HG03103 (cell line): ENCODE data around the gene CDHR3.

Experiments used
- ATAC-seq: cut with Tn5 transposase; IDR thresholded peaks from one replicate; pipeline ENCODE4 v1.9.1; 2021; ENCODE audit warnings: low read depth; ENCODE audit not compliant: unreplicated experiment

CDHR3 gene

DNA sequence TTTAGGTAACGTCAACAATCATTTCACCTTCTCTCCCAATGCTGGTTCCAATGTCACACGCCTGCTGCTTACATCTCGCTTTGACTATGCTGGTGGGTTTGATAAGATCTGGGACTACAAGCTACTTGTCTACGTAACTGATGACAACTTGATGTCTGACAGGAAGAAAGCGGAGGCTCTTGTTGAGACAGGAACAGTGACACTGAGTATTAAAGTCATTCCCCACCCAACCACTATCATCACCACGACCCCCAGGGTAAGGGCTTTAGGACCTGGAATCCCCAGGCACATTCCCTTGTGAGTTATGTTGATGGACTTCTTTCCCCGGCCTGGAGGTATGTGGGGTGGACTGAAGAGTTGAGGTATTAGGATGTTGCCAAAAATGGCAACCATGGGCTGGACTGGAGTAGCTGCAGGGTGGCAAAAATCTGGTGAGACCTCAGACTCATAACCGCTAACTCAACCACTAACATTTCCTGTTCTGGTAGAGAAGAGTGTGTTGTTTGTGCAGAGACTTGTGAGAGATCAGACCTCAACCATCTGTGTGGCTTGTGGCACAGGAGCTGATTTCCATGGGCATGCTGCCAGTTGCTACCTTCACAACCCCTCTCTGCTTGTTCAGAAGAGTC, 59.2 kb downstream of the CDHR3 start:
- peak; percentile 58 for ATAC-seq

DNA sequence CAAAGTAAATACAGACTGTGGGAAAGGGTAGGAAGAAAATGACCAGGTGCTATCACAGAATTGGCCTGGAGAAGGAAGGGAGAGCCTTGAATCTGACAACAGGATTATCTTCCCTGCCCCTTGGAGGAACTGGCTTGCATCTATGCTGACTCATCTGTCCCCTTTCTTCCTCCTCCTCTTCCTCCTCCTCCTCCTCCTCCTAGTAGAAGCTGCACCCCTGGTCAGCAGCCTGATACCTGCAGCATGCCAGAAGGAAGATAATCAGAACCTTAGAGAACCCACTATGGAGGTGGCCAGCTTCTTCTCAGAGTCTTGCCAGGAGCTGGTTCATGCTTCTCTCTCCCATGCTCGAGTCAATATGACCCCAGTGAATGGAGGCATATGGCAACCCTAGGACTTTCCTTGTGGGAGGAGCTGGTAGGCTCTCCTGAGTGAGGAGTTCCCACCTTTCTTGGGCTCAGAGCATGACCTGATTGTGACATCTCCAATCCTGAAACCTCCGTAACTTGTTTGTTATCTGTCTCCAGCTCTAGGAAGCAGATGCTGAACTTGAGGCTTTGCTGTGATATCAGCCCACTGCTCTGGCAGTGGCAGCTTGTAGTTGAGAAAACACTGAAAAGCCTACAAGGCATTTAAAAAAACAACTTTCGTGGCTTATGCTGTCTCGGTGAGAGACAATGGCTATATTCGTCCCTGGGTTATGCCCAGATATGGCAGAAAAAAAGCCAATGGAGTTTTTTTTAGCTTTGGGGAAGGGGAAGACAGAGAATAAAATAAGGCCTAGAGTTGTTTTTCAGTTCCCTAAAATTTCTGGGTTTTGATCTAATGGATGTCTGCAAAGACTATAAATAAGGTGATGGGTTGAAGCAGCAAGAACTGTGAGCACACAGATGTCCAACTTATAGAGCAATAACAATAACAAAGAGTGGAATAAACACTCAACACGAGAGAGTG, 60.6 kb downstream of the CDHR3 start:
- ATAC-seq: no peak

DNA sequence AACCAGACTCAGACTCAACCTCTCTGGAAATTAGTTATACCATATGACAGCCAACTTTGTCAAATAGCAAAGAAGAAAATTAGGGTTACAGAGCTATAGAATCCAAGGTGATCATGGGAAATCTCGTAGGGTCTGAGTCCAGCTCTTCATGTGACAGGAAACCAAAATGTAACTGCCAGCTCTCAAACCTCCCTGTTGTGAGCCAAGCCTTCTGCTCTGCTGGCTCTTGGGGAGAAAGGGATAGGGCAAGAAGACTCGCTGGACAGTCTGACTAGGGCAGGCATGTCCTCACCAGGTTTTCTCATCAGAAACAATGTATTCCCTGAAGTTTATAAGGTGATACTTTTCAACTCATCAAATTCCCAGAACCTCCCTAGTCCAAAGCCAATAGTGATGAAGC, 63.0 kb downstream of the CDHR3 start:
- no peak for ATAC-seq

DNA sequence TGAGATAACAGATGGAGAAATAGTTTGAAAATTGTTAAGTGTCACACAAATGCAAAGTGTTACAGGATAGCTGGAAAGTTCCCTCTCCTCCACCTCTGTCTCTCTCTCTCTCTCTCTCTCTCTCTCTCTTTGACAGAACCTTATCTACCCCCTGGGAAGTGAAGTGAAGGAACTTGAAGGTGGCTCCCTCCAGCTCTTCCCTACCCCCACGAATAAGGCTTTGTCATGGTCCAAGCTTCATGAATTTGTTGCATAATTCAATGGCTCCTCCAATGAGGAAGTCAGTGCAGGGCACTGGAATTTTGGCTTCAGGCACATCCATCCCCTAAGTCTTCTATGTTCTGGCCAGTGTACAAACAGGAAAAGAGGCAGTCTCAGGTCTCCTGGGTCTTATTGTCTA, 66.4 kb downstream of the CDHR3 start:
- no peak for ATAC-seq

DNA sequence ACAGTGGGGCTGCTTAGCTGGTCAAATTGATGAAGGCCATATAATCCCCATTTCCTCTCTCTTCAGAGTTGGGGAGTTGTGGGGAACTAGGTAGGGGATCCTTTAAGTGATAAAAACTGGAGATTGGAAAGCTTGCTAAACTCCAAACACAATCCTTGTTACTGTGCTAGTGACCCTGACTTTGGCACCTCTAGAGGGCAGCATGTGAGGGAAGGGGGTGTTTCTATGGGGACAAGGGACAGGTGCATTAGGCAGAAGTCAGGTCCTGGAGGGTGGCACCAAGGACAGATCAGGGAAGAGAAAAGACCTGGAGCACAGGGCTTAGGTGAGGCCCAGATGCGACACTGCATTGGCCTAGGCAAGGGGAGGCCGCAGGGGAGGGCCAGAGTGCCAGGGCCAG, 66.9 kb downstream of the CDHR3 start:
- ATAC-seq: no peak

DNA sequence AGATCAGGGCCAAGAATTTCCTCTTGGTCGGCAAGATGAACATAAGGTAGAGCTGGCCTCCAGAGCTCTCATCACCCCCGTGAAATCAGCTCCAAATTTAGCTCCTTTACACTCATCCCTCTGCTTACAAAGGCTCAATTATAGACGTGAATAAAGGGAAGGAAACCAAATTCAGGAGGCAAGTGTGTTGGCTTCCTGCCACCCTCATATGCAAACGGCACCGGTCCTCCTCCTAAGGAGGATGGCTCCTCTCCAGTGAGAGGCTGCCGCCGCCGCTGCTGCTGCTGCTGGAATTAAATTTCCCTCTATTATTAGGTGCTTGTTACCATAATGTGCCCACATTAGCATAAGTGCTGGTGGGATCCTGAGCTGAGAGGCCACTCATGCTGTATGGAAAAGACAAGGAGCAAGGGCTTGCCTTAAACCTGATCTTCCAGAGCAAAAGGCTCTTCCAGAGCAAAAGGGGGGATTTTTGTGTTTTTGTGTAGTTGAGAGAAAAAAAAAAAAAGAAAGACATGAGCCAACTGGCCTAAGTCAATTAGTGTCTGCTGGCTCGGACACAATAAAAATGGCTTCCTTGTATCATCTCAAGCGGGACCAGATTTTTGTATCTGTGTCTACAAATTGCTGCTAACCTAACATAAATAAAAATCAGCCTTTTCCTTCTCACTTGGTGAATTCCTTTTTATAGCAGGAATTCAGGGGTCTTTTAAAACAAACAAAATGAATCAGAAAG, 68.4 kb downstream of the CDHR3 start:
- no peak for ATAC-seq

DNA sequence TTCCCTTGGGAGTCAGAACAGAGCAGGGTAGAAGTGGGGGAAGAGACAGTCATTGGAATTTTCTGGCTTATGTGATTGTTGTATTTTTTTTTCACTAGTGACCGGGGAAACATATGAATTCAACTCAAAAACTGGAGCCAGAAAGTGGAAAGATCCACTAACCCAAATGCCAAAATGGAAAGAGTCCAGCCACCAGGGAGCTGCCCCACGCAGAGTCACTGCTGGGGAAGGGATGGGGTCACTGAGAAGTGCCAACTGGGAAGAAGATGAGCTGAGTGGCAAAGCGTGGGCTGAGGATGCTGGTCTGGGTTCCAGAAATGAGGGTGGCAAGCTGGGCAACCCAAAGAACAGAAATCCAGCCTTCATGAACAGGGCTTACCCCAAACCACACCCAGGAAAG, 69.2 kb downstream of the CDHR3 start:
- no peak for ATAC-seq

DNA sequence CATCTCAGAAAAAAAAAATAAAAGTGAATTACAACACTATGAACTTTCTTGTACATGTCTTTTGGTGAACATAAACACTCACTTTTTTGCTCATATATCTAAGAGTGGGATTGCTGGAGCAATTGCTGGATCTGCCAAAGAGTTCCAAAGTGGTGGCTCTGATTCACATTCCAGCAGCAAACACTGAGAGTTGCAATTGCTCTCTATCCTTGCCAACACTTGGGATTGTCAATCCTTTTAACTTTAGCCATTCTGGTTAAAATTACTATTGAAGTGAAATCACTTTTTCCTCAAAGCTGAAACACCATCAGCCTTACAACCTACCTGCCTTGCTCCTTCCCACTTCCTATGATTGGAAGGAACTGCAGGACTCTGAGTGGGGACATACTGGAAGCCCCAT, 70.7 kb downstream of the CDHR3 start:
- ATAC-seq: no peak

DNA sequence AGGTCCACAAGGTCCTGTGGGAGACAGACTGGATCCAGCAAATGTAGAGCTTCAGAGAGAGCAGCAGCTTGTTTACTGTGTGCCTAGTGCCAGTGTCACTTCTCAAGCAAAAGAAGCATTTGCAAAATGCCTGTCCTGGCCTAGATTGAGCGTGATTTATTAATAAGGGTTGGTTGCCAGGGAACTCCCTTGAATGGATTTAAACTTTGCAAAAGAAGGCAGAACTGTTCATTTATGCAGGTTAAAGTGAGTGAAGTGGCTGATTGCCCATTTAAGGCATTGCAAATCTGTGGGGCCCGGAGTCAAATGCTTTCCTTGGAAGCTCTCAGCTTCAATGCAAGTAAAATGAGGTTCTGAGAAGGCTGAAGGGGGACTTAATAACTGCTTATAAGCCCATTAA, 71.3 kb downstream of the CDHR3 start:
- ATAC-seq: no peak

DNA sequence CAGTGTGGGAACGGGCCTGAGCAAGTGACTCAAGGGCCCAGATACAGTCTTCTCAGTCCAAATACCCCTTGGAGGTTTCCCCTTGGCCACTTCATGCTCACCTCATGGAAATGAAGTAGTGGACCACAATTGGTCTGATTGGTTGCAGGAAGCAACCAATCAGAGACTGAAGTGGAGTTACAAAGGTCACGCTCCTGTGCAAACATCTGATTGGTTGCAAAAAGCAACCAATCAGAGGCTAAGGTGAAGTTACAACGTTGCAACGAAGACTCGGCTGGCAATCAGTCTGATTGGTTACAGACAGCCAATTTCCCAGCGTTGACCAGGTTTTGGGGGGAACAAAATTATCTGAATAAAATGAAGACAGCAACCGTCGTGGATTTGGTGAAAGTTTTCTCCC, 72.5 kb downstream of the CDHR3 start:
- ATAC-seq: no peak

DNA sequence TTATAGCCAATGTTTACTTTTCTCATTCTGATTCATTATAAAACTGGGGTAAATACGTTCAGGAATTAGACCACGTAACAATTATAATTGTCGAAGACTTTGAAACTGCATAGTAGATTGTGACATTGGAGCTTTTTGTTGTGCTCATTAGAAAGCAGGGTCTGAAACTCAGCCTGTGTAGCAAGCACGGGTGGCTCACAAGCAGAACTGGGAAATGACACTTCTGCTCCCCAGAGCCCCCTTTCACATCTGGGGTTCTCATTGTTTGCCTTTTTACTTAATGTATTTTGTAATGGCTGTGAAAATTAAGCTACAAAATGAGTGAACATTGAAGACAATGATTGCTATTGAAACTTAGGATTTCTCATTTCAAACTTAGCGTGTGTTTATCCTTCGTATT, 72.9 kb downstream of the CDHR3 start:
- ATAC-seq: no peak

DNA sequence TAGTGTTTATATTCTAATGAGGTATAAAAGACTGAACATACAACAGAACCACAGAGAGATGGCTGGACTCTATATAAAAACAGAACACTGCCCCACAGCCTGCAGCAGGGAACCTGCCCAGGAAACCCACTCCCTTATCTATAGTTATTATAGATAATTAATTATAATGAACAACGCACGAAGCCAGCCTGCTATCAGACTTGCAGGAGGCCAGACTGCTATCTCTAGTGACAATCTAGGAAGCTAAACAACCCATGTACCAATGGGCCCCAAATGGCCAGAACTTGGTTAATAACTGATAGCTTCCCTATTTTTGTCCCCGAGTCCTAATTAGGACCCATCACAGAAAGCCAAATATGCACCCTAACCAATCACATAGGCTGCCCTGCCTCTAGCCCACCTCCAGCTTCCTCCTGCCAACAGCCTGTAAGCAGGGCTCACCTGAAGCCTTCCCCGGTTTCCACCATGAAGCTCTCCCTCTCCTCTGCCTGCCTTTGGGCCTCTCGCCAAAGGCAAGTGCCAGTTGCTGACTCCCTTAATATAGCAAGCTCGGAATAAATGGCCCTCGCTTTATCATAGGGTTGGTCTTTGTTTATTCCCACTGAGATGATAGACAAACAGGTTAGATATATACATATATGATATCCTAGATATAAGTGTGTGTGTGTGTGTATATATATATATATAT, 74.6 kb downstream of the CDHR3 start:
- ATAC-seq: no peak

DNA sequence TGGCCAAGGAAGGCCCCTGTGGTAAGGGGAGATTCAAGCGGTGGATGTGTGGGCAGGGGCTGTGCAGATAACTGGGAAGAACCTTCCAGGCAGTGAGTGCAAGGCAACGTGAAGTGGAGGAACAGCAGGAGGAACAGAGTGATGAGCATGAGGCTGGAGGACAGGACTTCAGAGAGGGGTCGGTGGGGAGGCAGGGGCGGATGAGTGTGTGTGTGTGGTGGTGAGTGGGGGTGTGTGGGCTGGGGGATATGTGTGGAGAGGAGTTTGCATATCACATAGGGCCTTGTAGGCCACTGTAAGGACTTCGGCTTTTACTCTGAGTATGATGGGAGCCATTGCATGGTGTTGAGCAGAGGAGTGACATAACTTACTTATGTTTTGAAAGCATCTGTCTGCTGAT, 75.2 kb downstream of the CDHR3 start:
- no peak for ATAC-seq

DNA sequence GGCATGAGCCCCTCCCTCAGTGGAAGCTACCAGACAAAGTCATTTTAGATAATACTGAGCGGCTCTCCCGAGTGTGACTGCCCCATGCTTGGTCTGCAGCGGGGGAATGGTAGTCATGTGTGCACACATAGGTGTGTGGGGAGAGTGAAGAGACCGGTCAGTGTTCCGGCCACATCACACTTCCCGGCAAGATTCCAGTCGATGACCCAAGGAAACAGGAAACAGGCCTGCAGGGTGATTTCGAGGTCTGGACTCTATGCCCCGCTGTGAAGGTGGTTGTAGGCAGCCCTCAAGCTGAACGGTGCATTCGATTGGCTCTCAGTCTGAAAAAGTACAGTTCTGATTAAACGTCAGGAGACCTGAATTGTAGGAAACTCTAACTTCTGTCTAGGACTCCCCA, 75.9 kb downstream of the CDHR3 start:
- no peak for ATAC-seq

DNA sequence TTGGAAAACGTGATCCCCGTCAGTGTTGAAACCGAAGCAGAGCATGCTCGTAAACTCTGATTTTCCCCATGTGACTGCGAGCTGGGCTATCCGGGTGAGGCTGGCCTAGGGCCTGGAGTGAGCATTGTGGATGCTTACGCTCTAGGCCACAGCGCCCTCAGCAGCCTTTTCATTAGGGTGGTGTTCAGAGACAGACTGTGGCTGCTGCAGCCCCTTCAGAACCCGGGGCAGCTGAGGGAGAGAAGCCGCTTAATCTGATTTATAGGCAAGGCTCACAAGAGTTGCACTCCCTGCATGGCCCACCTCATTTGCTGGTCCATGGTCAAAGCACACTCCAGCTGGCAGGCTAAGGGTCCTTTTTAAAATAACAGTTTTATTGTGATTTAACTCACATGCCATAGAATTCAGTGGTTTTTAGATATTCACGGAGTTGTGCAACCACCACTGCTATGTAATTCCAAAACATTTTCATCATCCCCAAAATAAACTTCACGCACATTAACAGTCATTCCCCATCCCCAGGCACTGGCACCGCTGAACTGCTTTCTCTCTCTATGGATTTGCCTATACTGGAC, 76.5 kb downstream of the CDHR3 start:
- no peak for ATAC-seq

DNA sequence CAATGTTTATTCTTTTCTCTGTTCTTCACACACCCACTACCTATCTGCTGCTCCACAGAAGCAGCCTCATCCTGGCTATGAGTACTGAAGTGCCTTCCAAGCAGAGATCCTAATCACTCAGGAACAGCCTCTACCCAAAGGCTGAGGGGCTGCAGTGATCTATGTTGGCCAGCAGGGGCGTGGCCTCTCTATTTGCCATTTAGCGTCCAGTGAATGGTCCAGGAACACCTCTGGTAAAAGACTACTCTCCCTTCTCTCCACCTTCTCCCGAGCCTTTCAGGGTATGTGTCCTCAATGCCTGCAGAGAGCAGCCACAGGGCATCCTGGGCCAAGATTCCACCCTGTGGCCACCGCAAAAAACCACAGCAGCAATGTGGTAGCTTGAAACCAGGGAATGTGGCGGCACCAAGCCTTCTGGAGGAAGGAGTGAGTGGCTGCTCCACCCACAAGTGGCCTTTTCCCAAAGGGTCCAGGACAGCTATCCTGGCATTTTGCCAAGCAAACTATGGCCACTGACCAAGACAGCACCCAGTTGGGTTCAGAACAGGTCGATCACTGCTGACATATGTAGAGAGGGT, 78.2 kb downstream of the CDHR3 start:
- ATAC-seq: no peak

DNA sequence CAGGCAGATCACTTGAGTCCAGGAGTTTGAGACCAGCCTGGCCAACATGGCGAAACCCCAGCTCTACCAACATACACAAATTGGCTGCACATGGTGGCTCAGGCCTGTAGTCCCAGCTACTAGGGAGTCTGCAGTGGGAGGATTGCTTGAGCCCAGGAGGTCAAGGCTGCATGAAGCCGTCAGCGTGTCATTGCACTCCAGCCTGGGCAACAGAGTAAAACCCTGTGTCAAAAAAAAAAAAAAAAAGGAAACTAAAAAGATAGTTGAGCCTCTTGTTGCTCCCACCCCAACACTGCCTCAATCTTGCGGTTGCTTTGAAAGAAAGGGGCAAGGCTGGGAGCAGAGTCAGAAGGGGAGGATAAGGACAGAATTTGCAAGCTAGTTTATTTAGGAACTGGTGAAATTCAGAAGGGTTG, 79.1 kb downstream of the CDHR3 start:
- ATAC-seq: no peak

DNA sequence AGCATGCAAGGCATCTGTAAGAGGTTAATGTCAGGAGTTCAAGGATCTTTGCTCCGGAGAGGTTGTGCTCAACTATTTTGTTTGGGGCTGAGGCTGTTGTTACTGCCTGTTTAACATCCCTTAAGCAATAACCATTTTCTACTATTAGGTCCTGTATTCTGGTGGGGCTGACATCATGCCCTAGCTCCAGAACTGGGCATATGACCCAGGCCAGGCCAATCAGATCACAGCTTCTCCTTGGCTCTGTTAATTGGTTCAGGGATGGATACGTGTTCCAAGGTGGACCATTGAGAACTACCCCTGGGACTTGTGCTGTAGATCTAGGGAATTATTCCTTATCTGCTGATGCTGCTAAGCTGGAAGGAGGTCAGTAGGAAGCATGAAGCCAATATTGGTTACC, 82.1 kb downstream of the CDHR3 start:
- no peak for ATAC-seq

DNA sequence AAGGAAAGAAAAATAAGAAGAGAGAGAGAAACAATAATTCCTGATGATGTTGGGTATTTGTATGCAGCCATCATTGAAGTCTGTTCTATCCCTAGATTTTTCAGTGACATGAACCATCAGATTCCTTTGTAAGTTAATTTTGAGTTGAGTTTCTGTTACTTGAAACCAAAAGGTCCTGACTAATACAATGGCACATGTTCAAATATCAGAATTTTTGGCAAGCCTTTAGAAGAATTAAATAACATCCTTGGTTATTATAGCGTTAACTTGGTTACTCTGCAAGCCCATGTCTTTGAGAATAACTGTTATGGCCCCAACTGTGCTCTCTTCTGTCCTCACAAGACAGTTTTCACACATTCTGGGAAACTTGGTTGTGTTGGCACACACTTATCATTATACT, 82.5 kb downstream of the CDHR3 start:
- no peak for ATAC-seq

DNA sequence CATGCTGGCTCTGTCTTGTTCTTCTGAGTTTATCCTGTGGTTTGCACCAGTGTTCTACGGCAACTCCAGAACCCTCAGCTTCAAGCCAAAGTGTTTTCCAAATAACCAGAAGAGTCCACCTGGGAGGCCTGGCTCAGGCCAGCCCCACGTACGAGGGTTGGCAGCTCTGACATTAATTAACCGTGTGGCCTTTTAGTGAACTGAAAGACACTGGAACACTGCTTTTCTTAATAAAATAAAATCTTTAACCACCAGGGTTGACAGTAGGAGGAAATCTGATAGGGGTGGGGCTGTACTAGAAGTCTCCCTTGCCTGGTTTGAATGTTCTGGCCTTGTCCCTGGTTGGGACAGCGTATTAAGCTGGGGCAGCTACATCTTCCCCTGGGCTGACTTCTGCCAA, 84.1 kb downstream of the CDHR3 start:
- ATAC-seq: no peak
